Cardiac muscle cell (in vitro differentiated cells and primary cell): ENCODE measurements around the gene ZIC1. TPM values are rescaled to one million over a fixed set of nuclear protein-coding genes. Genes with fewer than 3 reads are reported as not detected.

ENCODE experiments used
- DNase-seq, 2 donors: peaks; one replicate each; pipeline versions ENCODE4 v3.0.0 to v3.0.0-alpha.2; 2010 to 2017; ENCODE audit warnings: low read depth in 1 of 2, low spot score in 1 of 2
- H3K27ac ChIP-seq: fragments of 200-600 bp; sonication (generic); 2 replicates; pipeline ENCODE4 v1.5.1; 2016
- H3K27me3 ChIP-seq: fragments of 200-600 bp; sonication (generic); 2 replicates; pipeline ENCODE4 v1.6.0; 2016; ENCODE audit warnings: control low read depth
- H3K36me3 ChIP-seq: fragments of 200-600 bp; sonication (generic); 2 replicates; pipeline ENCODE4 v1.5.1; 2016; ENCODE audit warnings: control low read depth
- H3K4me1 ChIP-seq: fragments of 200-600 bp; sonication (generic); 2 replicates; pipeline ENCODE4 v1.8.1; 2017; ENCODE audit warnings: low read depth, mild to moderate bottlenecking, mixed run types
- H3K4me3 ChIP-seq: fragments of 200-600 bp; sonication (generic); 2 replicates; pipeline ENCODE4 v1.5.1; 2016; ENCODE audit warnings: mild to moderate bottlenecking
- H3K9me3 ChIP-seq: fragments of 200-600 bp; sonication (generic); 2 replicates; pipeline ENCODE4 v1.5.1; 2017; ENCODE audit warnings: low read depth, mild to moderate bottlenecking, control low read depth
- polyA plus RNA-seq: library from polyadenylated mRNA; unstranded; fragments of >200 nt; fragmentation: Nextera tagmentation; extraction: Ambion mirVana; gene quantifications from 2 replicates; pipeline ENCODE4 v1.2.1, GENCODE V29; 2016
- total RNA-seq: library from RNA; depleted of rRNA; stranded (reverse); fragments of >200 nt; gene quantifications from 2 replicates; pipeline ENCODE4 v1.2.3, GENCODE V29; 2016
- TF ChIP-seq, protein P1 (sequence below): IDR thresholded peaks from 2 replicates; pipeline ENCODE4 v1.5.1; 2012; ENCODE audit warnings: low read depth, mild to moderate bottlenecking, low read length

The ZIC1 gene
- total and polyA plus RNA-seq, 2 experiments from 2014 or later = 0.35 TPM; not detected in 1

DNA sequence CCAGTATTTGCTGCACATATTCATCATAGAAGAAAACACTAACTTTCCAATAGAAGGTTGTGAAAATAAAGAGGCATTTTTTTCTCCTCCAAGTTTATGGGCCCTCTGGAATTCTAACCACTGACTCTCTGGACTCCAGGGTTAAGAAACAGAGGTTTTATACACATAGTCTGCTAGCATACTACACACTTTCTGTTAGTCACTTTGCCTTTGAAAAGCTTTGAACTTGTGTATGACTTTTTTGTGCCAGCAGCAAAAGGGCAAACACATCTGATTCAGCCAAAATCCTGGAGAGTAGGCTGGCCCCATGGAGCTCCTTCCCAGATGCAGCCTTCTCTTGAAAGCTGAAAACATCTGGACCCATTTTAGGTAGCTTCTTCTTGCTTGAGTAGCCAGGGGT is 9.1 kb upstream of the ZIC1 start:
- TF ChIP-seq, protein P1, sequence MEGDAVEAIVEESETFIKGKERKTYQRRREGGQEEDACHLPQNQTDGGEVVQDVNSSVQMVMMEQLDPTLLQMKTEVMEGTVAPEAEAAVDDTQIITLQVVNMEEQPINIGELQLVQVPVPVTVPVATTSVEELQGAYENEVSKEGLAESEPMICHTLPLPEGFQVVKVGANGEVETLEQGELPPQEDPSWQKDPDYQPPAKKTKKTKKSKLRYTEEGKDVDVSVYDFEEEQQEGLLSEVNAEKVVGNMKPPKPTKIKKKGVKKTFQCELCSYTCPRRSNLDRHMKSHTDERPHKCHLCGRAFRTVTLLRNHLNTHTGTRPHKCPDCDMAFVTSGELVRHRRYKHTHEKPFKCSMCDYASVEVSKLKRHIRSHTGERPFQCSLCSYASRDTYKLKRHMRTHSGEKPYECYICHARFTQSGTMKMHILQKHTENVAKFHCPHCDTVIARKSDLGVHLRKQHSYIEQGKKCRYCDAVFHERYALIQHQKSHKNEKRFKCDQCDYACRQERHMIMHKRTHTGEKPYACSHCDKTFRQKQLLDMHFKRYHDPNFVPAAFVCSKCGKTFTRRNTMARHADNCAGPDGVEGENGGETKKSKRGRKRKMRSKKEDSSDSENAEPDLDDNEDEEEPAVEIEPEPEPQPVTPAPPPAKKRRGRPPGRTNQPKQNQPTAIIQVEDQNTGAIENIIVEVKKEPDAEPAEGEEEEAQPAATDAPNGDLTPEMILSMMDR = no peak
- H3K27ac ChIP-seq = no peak overlapping the region
- H3K4me1 ChIP-seq = no peaks in the 10 kb centered on the region
- H3K36me3 ChIP-seq = no peaks in the 10 kb centered on the region
- no peak overlapping the region for H3K4me3 ChIP-seq
- H3K27me3 ChIP-seq = peaks cover 100% of the 10 kb centered on the region
- no peak for DNase-seq
- H3K9me3 ChIP-seq = no peaks in the 10 kb centered on the region

DNA sequence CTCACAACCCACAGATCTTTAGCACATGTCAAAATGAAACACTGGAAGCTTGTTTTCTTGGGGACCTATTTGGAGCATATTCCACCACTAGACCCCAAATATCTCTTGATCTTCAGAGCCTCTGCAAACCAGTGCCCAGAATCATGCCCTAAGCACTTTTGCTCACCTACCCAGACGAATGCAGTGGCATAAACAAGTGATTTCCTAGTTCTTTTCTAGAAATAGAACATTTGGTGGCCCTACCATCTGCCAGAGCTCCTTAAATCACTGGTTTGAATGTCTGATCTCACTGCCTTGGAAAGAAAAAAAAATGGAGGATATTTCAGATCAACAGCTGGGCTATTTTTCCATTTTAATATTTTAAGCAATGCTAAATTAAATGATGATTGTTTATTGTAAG is 8.2 kb upstream of the ZIC1 start:
- Histone ChIP-seq H3K4me1 (no peaks in the 10 kb centered on the region), H3K4me3 (no peak overlapping the region), H3K9me3 (no peaks in the 10 kb centered on the region), H3K27ac (no peak overlapping the region), H3K27me3 (peaks cover 100% of the 10 kb centered on the region), H3K36me3 (no peaks in the 10 kb centered on the region)
- no peak for DNase-seq
- TF ChIP-seq, protein P1 = no peak

DNA sequence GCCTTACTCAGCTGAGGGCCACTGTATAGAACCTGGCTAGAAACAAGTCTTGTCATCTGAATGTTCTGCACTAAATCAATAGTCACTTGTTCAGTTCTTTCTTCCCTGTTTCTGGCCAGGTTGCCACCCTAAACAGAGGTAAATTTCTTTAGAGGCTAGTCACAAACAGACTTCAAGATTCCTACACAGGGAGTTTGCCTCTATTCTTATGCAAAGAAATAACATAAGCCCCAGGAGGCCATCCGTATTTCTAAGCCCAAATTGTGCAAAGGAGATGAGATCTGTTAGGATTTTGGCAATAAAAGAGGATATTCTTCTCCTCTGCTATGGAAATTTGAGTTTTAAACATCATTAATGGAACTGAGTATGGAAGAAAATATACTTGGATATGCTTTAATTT is 7.7 kb upstream of the ZIC1 start:
- Histone ChIP-seq H3K27me3 (peaks cover 100% of the 10 kb centered on the region), H3K27ac (no peak overlapping the region), H3K36me3 (no peaks in the 10 kb centered on the region), H3K4me1 (no peaks in the 10 kb centered on the region), H3K4me3 (no peak overlapping the region), H3K9me3 (no peaks in the 10 kb centered on the region)
- TF ChIP-seq, protein P1 = no peak
- no peak for DNase-seq

DNA sequence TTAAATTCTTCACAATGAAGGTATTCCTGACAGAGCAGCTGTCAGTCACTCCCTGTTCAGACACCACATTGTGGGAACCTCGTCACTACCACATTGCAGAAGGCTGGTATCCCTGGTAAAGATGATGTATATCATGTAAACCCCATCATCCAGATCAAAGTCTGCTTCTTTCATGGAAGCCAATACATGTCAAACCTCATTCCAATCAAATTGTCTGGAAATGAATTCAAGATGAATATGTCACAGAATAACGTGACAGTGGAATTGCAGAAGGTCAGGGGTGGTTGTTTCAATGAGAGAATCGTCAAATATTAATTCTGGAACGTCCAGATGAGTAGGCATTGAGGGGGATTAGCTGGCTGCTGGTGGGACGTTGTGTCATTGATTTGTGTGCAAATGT is 7.0 kb upstream of the ZIC1 start:
- Histone ChIP-seq H3K4me3 (no peak overlapping the region), H3K4me1 (no peaks in the 10 kb centered on the region), H3K36me3 (no peaks in the 10 kb centered on the region), H3K27ac (no peak overlapping the region), H3K27me3 (peaks cover 100% of the 10 kb centered on the region), H3K9me3 (no peaks in the 10 kb centered on the region)
- TF ChIP-seq, protein P1 = no peak
- DNase-seq = no peak

DNA sequence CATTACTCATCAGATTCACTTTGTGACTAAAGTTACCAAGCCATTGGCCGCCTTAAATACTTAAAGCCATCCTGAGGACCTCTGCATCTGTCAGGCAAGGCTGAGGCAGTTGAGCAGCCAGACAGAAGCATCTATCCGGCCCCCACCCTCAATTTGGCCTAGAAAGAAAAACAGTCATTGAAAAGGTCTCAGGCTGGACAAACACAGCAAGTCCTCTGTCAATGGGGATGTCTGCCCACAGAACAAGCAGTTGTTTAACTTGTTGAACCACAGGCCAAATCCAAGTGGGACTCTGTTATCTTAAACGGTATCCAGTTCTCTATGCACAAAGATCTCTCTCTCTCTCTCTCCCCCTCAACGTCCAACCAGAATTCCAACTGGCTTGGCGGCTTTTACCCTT is 5.7 kb upstream of the ZIC1 start:
- TF ChIP-seq, protein P1 = no peak
- H3K4me3 ChIP-seq = no peak overlapping the region
- H3K36me3 ChIP-seq = no peaks in the 10 kb centered on the region
- H3K27me3 ChIP-seq = peaks cover 100% of the 10 kb centered on the region
- no peaks in the 10 kb centered on the region for H3K9me3 ChIP-seq
- no peak for DNase-seq
- H3K4me1 ChIP-seq = no peaks in the 10 kb centered on the region
- no peak overlapping the region for H3K27ac ChIP-seq
